GM18498 (cell line): Measurements from ENCODE around the gene UBP1.
"Not testable (repeated sequence)": the region's sequence is repeated elsewhere in the genome, so short reads cannot be mapped to it uniquely, and the experiment has no call there.

Experiments used
- ATAC-seq: cut with Tn5 transposase; IDR thresholded peaks from one replicate; pipeline ENCODE4 v1.9.1; 2021; ENCODE audit warnings: mild to moderate bottlenecking, moderate library complexity; ENCODE audit not compliant: unreplicated experiment

UBP1 gene

DNA sequence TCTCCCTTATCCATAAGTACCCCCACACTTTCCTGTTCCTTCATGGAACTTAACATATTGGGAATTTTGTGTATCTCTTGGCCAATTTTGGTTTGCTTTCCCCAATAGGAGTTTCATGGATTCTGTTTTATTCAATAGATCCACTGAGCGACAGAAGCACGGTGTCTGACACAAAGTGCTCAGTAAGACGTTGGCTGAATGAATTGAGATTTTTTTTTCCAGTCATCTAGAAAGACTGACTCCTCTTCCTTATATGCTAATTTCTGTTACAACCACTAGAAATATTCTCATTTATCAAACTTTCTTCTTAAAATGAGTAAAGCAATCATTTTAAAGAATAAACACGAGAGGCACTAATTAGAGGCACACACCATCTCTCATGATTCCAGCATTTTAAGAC, 48.1 kb downstream of the UBP1 start:
- no peak for ATAC-seq

DNA sequence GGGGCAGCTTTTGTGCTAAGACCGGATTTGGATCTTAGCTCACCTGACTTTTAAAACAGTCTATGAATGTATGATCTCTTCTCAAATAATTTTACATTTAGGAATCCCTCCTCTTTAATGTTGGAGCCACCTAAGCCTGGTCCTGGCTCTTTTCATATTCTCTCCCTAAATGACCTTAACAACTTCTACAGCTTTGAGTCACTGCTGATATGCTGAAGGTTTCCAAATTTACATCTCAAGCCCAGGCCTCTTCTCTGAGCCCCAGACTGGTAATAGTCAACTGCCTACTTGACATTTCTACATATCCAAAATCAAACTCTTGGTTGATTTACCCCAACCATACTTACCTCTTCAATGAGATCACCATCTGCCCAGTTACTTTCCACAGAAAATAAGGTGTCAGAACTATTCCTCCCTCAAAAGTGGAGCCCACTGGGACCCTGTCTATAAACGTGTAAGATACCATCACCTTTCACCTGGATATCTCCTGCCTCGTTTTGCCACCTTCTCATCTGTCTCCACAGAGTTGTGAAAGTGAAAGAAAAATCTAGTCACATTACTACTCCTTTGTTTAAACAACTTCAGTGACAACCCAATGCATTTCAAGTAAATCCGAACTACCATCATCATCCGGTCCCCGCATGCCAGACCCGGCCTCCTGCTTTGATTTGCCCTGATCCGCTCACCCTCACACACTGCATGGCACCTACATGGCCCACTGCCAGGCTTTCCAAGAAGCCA, 48.8 kb downstream of the UBP1 start:
- no peak for ATAC-seq

DNA sequence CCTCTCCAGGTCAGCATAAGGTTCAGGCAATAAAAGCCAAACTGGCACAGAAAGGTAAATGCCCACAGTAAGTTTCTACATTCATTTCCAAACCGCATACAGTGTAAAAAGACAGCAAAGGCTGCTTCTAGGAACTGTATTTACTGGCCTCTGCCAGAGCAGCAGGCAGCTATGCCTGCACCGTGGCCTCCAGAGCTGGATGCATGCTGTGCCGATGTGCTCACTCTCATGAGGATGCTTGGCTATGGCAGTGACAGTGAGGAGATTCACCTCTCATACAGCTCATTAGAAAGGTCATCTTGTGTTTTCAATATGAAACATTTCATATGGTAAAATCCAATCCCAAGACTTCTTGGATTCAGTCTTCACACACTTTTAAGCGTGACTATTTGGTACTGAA, 50.3 kb downstream of the UBP1 start:
- no peak for ATAC-seq

DNA sequence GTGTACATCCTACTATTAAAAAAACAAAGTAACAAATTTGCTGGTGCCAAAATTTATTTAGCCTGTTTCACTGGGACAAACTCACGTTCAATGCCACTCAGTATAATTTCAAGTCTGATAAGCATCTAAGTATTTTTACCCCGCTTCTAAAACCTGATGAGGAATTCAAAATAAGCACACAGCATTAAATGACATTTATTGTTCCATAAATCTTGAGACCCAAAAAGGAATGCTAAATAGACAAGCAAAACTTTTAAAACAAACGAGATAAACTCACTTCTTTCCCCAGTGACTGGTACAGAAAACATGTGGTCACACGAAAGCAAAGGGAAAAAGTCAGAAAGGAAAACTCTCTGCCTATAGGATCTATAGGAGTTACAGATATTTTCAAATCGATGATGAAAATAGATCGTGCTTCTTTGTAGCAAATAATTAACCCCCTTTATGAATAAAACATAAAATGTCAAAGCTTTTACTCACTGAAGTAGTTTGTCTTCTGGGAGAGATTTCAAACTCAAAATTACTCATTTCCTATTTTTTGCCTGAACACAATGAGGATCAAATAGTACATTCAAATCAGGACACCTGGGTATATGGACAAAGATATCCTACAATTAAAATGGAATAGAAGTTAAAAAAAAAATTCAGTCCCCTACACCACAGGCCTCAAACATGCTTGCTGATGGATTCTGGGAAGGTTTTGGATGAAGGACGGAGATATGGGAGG, 51.7 kb downstream of the UBP1 start:
- ATAC-seq, result no peak

DNA sequence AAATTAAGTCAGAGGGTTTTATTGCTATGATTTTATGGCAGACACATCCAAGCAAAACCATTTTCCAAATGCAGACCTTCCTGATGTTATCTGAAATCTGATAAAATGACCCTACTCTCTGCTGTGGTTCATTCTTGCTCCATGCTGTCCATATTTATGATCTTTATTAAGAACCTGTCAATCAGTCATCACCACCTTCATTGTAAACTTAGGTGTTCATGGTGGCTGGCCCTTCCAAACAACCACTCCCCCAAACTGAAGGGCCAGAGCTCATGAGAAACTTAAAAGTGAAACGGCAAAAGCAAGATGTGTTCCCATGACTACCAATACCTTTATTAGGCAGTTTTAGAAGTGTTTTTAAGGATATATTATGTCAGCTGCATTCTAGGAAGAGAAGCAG, 53.6 kb downstream of the UBP1 start:
- ATAC-seq, result no peak

DNA sequence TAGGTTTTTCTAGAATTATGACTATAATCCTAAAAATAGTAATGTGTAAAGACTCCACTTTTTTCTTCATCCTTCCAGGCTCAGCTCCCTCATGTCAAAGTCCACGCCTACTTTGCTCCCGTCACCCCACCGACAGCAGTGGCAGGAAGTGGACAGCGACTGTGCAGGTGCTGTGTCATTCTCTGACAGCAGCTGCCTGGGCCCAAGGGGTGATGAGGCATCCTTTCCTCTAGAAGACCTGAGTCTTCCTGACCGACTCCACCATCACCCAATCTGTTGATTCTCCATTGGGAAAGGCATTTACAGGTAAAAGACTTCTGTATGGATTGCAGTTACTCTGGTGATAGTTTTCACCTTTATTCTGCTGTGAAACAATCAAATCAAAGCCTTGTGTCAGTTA, 54.8 kb downstream of the UBP1 start:
- ATAC-seq, result no peak

DNA sequence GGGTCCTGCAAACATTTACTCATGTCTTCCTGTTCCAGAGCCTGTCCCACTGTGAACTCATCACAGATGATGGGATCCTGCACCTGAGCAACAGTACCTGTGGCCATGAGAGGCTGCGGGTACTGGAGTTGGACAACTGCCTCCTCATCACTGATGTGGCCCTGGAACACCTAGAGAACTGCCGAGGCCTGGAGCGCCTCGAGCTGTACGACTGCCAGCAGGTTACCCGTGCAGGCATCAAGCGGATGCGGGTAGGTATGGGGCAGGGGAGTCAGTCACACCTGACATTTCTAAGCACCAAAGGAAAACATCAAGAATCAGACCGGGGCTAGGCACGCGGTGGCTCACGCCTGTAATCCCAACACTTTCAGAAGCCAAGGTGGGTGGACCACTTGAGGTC, 56.3 kb downstream of the UBP1 start:
- ATAC-seq, result no peak

DNA sequence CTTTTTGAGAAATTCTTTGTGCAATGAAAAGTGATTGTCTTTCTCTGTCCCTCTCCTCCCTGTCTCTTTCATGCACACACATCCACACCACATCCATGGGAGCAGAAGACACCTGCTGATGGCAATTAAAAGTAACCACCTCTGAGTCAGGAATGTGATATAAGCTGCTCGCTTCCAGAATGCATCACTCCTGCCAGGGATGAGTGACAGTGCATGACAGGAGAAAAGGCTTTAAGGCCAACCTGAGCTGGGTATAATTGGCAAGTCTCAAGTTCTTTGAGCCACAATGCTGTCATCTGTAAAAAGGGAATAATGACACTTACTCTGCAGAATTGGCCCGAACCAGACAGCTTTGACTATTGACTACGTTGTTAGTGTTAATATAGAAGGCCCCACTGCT, 59.6 kb downstream of the UBP1 start:
- ATAC-seq, result no peak

DNA sequence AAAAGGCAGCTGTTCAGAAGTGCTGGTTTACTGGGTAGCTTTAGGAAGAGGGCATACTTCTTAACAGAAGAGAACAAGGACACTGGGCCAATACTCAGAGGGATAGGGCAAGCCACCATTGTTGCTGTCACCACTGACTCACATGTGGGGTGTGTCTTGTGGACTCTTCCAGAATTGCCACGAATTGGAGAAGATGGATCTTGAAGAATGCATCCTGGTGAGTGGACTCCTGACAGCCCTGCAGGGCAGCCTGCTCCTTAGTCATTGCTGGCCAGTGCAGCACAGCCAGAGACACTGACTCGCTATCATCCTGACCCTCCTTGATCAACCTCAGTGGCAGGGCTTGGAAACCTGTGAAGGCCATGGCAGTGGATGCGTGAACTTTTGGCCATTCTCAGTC, 62.3 kb downstream of the UBP1 start:
- ATAC-seq, result no peak

DNA sequence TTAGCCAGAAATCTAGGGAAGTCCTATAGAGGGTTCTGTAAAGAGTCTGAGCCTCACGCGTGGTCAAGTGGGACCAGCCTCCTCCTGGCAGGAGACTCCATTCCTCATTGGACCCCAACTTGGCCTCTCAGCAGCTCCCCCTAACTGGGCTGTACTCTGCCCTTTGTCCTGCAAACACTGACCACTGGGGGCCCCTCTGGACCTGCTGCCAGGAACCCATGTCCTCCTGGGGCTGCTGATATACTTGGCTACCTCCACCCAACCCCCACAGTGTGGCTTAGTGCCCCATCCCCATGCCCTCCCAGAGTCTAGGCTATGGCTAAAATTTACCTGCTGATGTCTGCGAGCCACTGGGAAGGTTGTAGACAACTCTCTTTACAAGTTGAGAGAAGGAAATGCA, 62.7 kb downstream of the UBP1 start:
- no peak for ATAC-seq

DNA sequence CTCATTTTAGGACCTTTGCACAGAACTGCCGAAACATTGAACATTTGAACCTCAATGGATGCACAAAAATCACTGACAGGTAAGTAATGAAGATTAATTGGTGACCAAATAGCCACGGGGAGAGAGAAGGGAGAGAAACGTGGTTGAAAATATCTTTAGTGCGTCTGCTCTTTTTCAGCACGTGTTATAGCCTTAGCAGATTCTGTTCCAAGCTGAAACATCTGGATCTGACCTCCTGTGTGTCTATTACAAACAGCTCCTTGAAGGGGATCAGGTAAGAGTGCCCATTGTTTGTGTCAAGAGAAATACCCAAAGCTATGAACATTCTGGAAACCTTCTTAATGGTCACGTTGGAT, 67.1 kb downstream of the UBP1 start:
- ATAC-seq, result no peak

DNA sequence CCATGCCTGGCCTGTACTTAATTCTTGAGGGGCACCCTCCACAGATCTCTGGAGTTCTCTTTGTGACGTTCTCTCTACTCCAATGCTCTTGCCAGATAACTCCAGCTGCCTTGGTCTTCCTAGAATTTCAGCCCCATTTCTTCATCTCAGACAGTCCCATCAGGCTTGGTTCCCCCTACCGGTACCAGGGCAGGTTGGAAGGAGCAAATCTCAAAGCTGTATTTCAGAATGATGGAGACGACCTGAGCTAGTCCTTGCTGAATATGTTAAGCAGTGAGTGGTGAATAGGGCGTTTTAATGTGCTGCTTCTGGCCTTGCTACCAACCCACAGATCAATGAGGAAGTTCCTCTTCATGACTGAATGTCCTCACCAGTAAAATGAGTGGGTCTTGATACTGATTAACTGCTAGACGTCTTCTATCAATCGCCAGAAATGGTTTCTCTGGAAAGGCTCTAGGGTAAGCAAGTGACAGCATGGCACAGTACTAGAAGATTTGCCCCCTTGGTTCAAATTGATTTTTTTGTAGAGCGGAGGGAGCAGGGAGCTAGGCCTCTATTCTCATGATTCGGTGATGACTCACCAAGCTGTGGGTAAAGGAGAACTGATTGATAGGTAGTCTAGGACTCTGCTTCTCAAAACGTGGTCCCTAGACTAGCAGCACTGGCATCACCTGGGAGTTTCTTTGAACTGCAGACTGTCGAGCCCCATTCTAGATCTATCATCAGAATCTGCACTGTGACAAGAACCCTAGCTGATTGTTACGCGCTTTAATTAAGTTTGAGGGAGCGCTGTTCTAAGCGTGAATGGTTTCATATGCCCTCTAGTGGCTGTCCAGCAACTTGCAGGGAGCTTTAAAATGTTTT, 67.8 kb downstream of the UBP1 start:
- ATAC-seq, result no peak

DNA sequence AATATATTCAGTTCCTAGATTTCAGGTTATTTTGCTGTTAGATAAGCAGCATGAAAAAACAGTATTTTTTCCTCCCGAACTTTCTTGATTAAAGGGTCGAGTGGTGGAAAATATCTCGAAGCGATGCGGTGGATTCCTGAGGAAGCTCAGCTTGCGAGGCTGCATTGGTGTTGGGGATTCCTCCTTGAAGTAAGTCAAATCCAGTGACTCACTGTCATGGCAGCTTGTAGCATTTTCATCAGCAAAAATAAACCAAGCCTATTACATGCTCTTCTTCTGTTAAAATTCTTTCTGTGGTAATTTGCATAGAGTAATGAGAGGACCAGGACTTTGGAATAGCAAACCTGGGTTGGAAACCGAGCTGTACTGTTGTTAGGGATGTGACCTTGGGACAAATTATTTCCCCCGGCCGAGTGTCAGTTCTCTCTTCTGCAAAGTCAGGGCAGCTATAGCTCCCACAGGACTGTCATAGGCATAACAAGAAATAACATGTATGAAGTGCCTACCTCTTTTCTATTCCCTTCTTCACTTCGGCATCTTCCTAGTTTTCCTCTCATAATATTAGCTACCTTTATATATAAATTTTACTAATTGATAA, 75.6 kb downstream of the UBP1 start:
- no peak for ATAC-seq

DNA sequence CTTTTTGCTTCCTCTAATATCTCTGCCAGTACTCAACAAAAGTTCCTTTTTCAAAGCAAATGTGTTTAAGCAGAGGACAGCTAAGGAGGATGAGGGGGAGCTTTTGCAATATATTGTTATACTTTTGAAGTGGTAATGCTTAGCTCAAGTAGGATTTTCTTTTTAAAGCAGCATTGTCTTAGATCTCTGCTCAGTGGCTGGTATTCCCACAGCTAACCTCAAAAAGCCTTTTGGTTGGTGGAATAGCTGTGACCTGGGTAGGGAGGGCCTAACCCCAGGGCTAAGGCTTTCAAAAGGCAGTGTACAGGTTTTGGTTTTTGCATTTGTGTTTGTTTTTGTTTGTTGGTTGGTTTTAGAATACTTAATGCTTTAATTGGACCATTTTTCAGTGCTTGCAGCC, 76.1 kb downstream of the UBP1 start:
- ATAC-seq, result no peak

DNA sequence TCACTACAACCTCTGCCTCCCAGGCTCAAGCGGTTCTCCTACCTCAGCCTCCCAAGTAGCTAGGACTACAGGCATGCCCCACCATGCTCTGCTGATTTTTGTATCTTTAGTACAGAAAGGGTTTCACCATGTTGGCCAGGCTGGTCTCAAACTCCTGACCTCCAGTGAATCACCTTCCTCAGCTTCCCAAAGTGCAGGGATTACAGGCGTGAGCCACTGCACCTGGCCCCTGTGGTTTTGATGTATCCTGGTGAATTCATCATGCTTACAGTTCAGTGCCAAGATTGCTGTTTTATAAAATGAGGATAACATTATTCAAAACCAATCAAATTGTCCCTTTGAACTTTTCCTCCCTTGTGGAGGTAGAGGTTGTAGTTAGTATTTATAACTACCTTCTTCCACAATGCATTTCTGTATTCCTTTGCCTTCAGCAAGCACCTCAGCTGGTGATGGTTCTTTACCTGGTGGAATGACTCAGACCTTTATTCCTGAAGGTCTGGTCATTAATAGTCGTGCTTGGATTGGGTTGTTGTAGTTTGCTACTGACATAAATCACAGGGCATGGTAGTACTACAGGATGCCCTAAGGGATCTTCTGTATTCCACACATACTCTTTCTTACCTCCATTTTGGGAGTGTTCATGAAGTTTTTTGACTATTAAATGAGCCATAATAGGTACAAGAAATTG, 76.9 kb downstream of the UBP1 start:
- ATAC-seq, result no peak

DNA sequence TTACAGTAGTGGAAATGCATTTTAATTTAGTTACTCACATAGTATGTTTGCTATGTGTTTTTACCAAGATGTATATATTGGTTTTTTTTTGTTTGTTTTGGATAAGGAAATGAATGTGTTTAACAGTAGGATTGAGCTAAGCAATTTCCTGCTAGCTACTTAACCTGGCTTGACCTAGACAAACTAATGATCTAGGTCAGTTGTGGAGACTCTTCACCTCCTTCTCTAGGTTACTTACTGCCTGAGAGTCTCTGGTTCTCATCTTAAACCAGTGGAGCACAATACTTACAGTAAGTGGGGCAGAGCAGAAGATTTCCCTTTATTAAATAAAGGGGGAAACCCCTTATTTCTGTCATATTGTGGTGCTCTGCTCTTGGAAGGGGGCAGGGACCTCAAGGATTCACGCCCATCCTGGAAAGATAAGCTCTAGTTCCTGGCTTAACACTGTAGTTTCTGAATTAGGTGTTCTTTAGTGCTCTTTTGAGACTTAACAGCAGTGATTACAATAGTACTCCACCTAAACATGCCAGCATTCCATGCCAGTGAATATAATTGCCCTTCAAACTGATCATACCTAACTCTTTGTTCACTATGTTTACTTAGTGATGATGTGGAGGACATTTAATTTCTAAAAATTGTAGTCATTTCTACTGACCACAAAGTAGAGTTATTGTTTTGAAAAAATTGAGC, 79.9 kb downstream of the UBP1 start:
- no peak for ATAC-seq

DNA sequence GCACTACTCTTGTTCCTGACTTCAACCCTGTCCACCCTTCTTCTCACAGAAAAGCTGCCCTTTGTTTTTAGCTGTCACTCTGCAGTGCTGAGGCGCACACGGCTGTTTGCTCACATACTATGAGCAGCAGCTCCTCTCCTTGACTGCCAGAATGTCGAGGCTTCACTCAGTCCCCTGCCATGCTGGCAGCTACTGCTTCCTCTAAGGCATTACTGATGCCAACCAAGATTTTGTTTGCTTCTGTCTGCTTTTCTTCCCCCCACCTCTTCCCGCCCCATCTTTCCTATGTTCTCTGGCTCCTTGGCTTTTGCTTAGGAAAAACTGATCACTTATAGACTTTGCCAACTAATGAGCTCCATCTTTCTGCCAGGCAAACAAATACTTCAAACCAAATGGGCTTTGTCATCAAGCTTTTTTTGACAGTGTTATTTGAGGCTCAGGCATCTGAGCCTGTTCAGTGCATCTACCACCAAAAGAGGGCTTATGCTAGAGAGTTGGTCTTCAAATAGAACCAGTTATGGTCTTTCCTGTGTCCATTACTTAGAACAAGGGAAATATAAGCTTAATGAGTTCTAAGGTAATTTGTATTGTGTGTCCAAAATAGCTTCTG, 81.9 kb downstream of the UBP1 start:
- no peak for ATAC-seq

DNA sequence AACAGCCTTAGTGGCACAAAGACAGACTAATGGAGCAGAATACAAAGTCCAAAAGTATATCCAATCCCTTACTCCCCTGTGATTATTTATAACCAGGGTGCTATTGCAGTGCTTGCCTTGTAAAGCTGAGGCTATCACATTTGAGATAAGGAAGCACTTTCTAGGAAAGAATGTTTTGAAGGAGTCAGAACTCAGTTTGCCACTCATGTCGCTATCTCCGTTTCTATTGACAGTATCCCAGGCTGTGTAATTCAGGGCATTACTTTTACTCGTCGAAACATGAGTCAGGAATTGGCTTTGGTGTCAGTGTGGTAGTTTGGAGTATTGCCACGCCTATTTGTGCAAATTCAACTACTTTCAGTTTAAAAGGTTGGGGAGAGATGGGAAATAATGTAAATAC, 84.6 kb downstream of the UBP1 start:
- ATAC-seq, result no peak

DNA sequence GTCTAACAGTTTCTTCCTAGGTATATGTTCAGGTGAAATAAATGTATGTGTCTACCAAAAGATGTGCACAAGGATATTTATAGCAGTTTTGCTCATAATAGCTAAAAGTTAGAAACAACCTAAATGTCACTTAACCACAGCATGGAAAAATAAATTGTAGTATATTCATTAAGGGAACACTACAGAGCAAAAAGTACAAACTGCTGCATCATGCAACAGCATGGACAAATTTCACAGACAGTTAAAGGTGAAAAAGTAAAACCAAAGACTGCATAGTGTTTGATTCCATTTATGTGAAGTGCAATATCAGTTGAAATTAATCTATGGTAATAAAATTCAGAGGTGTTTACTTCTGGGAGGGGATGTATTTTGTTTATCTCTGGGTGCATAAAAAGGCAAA, 100.4 kb downstream of the UBP1 start:
- ATAC-seq, result no peak

DNA sequence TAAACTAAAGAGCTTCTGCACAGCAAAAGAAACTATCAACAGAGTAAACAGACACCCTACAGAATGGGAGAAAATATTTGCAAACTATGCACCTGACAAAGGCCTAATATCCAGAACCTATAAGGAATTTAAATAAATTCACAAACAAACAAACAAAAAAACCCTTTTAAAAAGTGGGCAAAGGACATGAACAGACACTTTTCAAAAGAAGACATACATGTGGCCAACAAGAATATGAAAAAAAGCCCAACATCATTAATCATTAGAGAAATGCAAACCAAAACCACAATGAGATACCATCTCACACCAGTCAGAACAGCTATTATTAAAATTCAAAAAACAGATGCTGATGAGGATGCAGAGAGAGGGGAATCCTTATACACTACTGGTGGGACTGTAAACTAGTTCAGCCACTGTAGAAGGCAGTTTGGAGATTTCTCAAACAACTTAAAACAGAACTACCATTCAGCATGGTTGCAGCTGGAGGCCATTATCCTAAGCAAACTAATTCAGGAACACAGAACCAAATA, 101.2 kb downstream of the UBP1 start:
- not testable (repeated sequence) for ATAC-seq
